Endothelial cell of umbilical vein (primary cell): ENCODE measurements around the gene RDH5. TPM values are rescaled to one million over a fixed set of nuclear protein-coding genes. Genes with fewer than 3 reads are reported as not detected.

Source experiments
- BruUV-seq: library from RNA; stranded (reverse); fragments of 400-500 nt; replicated peaks from 2 replicates; lab custom pipeline; 2021; lab: Mats Ljungman, UMichigan
- CTCF ChIA-PET: fragments of 300-600, 350-600 bp; sonication (Branson Sonifier 250); formaldehyde crosslinking; loops from one replicate; lab custom pipeline; 2021; ENCODE audit warnings: antibody characterized with exemption, inconsistent platforms; lab: Charles Lee
- POLR2A ChIA-PET: fragments of 300-600, 350-600 bp; sonication (Branson Sonifier 250); formaldehyde crosslinking; loops from one replicate; lab custom pipeline; 2021; ENCODE audit warnings: antibody characterized with exemption, inconsistent platforms; lab: Charles Lee
- DNase-seq: peaks from one replicate; pipeline ENCODE4 v3.0.0-alpha.2; 2011; ENCODE audit warnings: low read depth, low spot score
- FAIRE-seq: peaks from 2 replicates; lab custom pipeline; 2011; peaks lifted over from hg19 to GRCh38; lab: Jason Lieb, UNC
- H2AFZ ChIP-seq: 2 replicates; pipeline ENCODE4 v1.6.0; 2012; ENCODE audit warnings: low read depth, low read length, control low read depth, inconsistent platforms
- H3K27ac ChIP-seq: 2 replicates; pipeline ENCODE4 v1.5.1; 2011; ENCODE audit warnings: low read depth, mild to moderate bottlenecking, control low read depth, low read length, moderate library complexity; ENCODE audit not compliant: insufficient read depth
- H3K27me3 ChIP-seq, 2 experiments: 2 replicates each; pipeline versions ENCODE4 v1.6.0 to v1.6.1; 2011; ENCODE audit warnings: low read length in 2 of 2, mixed read lengths in 1 of 2; ENCODE audit not compliant: control insufficient read depth in 2 of 2, insufficient read depth in 2 of 2
- H3K36me3 ChIP-seq, 2 experiments: 2 replicates in 1 of 2; 3 replicates in 1 of 2; pipeline ENCODE4 v1.5.1; 2011; ENCODE audit warnings: low read length in 2 of 2, mild to moderate bottlenecking in 1 of 2, moderate library complexity in 1 of 2; ENCODE audit not compliant: control insufficient read depth in 2 of 2, insufficient read depth in 2 of 2; ENCODE audit errors: extremely low read depth in 1 of 2
- H3K4me1 ChIP-seq: 3 replicates; pipeline ENCODE4 v1.5.1; 2011; ENCODE audit warnings: mild to moderate bottlenecking, low read length; ENCODE audit not compliant: control insufficient read depth, insufficient read depth; ENCODE audit errors: extremely low read depth
- H3K4me2 ChIP-seq: 2 replicates; pipeline ENCODE4 v1.6.1; 2011; ENCODE audit warnings: low read length, control low read depth, mixed read lengths; ENCODE audit not compliant: insufficient read depth
- H3K4me3 ChIP-seq, 3 experiments: fragments of 200-600 bp in 1 of 3; sonication (generic), shearing (Covaris generic) in 1 of 3; replicated peaks in 1 of 3; 2 replicates each; pipeline ENCODE4 v1.5.1; 2011 to 2016; ENCODE audit warnings: control low read depth in 3 of 3, low read length in 3 of 3, mild to moderate bottlenecking in 2 of 3, inconsistent platforms in 1 of 3, low read depth in 1 of 3, moderate library complexity in 1 of 3; ENCODE audit not compliant: insufficient read depth in 1 of 3
- H3K79me2 ChIP-seq: 2 replicates; pipeline ENCODE4 v1.6.0; 2012; ENCODE audit warnings: low read length, inconsistent platforms; ENCODE audit not compliant: control insufficient read depth, insufficient read depth
- H3K9ac ChIP-seq: replicated peaks from 2 replicates; pipeline ENCODE3; 2011; ENCODE audit warnings: low read length, control low read depth; ENCODE audit not compliant: insufficient read depth; ENCODE audit errors: extremely low read depth
- H3K9me1 ChIP-seq: replicated peaks from 3 replicates; pipeline ENCODE4 v1.6.0; 2011; ENCODE audit warnings: mild to moderate bottlenecking, low read length; ENCODE audit not compliant: control insufficient read depth, insufficient read depth; ENCODE audit errors: extremely low read depth
- H3K9me3 ChIP-seq: replicated peaks from 2 replicates; pipeline ENCODE4 v1.5.1; 2012; ENCODE audit warnings: low read length, inconsistent platforms; ENCODE audit not compliant: control insufficient read depth, insufficient read depth
- H4K20me1 ChIP-seq: replicated peaks from 2 replicates; pipeline ENCODE3; 2011; ENCODE audit warnings: mild to moderate bottlenecking, low read length; ENCODE audit not compliant: control insufficient read depth, insufficient read depth; ENCODE audit errors: extremely low read depth
- CTCF ChIP-seq, 2 donors: IDR thresholded peaks; 1 replicate in 1 of 2; 2 replicates in 1 of 2; pipeline ENCODE4 v1.5.1; 2011; ENCODE audit warnings: low read length in 2 of 2, mild to moderate bottlenecking in 2 of 2, moderate library complexity in 2 of 2, control low read depth in 1 of 2, inconsistent platforms in 1 of 2, low read depth in 1 of 2; ENCODE audit not compliant: insufficient read depth in 1 of 2; ENCODE audit errors: extremely low read depth in 1 of 2
- EZH2 ChIP-seq: IDR thresholded peaks from 2 replicates; pipeline ENCODE4 v1.6.1; 2012; ENCODE audit warnings: borderline replicate concordance, low read depth, mild to moderate bottlenecking, moderate library complexity, low read length, inconsistent platforms; ENCODE audit not compliant: severe bottlenecking
- FOS ChIP-seq: IDR thresholded peaks from 2 replicates; pipeline ENCODE4 v1.6.1; 2011; ENCODE audit warnings: mild to moderate bottlenecking, low read length, moderate library complexity, borderline replicate concordance; ENCODE audit not compliant: insufficient read depth
- GATA2 ChIP-seq: IDR thresholded peaks from 2 replicates; pipeline ENCODE4 v1.7.0; 2011; ENCODE audit warnings: low read depth, mild to moderate bottlenecking, moderate library complexity, mixed read lengths, low read length; ENCODE audit not compliant: insufficient read length, insufficient read depth
- JUN ChIP-seq: IDR thresholded peaks from 2 replicates; pipeline ENCODE4 v1.6.1; 2011; ENCODE audit warnings: borderline replicate concordance, low read depth; ENCODE audit not compliant: insufficient read length, insufficient read depth
- MAX ChIP-seq: IDR thresholded peaks from 2 replicates; pipeline ENCODE4 v1.6.1; 2011; ENCODE audit not compliant: insufficient read depth, insufficient read length
- MYC ChIP-seq: IDR thresholded peaks from one replicate; pipeline ENCODE4 v1.6.1; 2011; ENCODE audit warnings: mild to moderate bottlenecking, low read depth, low read length
- POLR2A ChIP-seq: IDR thresholded peaks from 2 replicates; pipeline ENCODE4 v1.6.1; 2012; ENCODE audit warnings: low read depth, mild to moderate bottlenecking, control low read depth, low read length
- POLR2AphosphoS5 ChIP-seq: IDR thresholded peaks from 2 replicates; pipeline ENCODE4 v1.6.1; 2012; ENCODE audit warnings: low read depth, mild to moderate bottlenecking, control low read depth, low read length, moderate library complexity; ENCODE audit not compliant: insufficient read depth
- dilution Hi-C: fragments of 300-500 bp; cut with MboI; formaldehyde crosslinking; loops from one replicate; pipeline ENCODE4 v1.15.0; 2019; ENCODE audit warnings: low sequenced_read_pairs; ENCODE audit not compliant: extremely low pct_ligation_motif_present
- intact Hi-C: fragments of 100-400 bp; cut with micrococcal nuclease; formaldehyde crosslinking; loops from one replicate; pipeline ENCODE4 v1.10.0; 2022
- polyA plus RNA-seq, 4 experiments: library from polyadenylated mRNA; depleted of rRNA in 3 of 4; stranded (reverse) in 3 of 4; unstranded in 1 of 4; fragments of >200 nt; gene quantifications; 2 replicates each; pipeline versions ENCODE4 v1.2.1 to v1.2.3, GENCODE V29; 2011 to 2012; ENCODE audit warnings: missing spikeins in 1 of 4
- total RNA-seq: library from RNA; stranded (reverse); gene quantifications from 2 replicates; pipeline ENCODE4 v1.2.3, GENCODE V29; 2021

Gene RDH5
- total and polyA plus RNA-seq, 2 donors (not counting 3 experiments of a cell fraction or from before 2014, with no cell fraction given): 2.7 to 3.7 TPM

GRCh38 chr12:55694651-55695050, 25.5 kb upstream of the RDH5 start:
- Histone ChIP-seq H3K4me1 (no peaks in the 10 kb centered on the region), H3K36me3 (no peaks in the 10 kb centered on the region), H2AFZ (no peak overlapping the region), H3K9ac (no peak overlapping the region), H4K20me1 (no peaks in the 10 kb centered on the region), H3K9me1 (no peaks in the 10 kb centered on the region), H3K4me3 (no peak overlapping the region), H3K9me3 (no peaks in the 10 kb centered on the region), H3K27me3 (no peaks in the 10 kb centered on the region), H3K27ac (no peak overlapping the region), H3K4me2 (no peak overlapping the region), H3K79me2 (no peaks in the 10 kb centered on the region)
- FAIRE-seq: no peak
- DNase-seq: no peak
- dilution Hi-C loops: no loop called here
- TF ChIP-seq GATA2: no peak
- TF ChIP-seq EZH2: no peak
- TF ChIP-seq POLR2A: no peak
- TF ChIP-seq POLR2AphosphoS5: no peak
- TF ChIP-seq MYC: no peak
- no peak for TF ChIP-seq FOS
- TF ChIP-seq CTCF (IDR thresholded peaks at IDR 0.05; ENCODE audit: extremely low read depth in 1 of 2, insufficient read depth in 1 of 2, low read depth in 1 of 2, low read length in 2 of 2): no peak
- TF ChIP-seq JUN: no peak
- TF ChIP-seq MAX: no peak
- no TSS peak for BruUV-seq
- intact Hi-C loops: no loop called here
- POLR2A ChIA-PET: no interaction called here
- CTCF ChIA-PET: interaction anchor here (1.4 to 1.5 kb wide), 2 partner anchors 11 to 38 kb away, joined by 5 to 7 read pairs; no protein-coding TSS in a partner anchor
